NK-92 treated with Interleukin-12 subunit alpha and Interleukin-12 subunit beta, amount 100 ng/mL, for 24 hours (cell line): ENCODE data around the gene AGT.

ENCODE experiments used
- DNase-seq: peaks from one replicate; lab custom pipeline; 2025; lab: John Stamatoyannopoulos, UW

Gene AGT

DNA sequence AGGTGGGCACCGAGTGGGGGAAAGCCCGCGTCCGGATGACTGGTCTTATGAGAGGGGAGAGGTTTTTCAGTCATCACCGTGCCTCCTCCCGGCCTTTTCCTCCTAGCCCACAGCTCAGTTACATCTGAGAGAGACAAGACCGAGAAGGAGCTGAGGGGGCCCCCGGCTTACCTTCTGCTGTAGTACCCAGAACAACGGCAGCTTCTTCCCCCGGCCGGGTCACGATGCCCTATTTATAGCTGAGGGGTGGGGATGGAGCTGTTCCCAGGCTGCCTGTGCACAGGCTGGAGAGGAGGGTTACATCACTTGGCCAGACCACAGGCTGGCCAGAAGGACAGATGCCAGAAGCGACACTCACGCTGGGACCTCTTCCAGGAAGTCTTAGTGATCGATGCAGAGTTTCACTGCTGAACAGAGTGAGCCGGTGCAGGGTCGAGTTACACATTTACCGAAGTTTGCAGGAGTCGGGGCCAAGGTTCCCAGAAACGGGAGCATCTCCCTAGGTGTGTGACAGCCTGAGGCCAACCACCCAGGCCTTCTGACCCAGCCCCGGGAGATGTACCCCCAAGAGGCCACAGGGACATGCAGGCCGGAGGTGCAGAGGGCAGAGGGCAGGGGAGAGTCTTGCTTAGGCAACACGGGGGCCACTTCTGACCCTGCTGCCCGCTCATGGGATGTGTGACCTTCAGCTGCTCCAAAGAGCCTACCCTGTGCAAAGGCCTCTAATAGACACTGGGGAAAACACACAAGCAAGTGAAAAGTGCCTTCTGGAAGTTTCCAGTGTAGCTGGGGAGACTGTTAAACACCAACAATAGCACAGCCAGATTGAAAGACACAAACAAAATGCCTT, at the start of gene AGT:
AGT (minus strand) TSS at position 208 of the 850 bp plus-strand sequence. CDS start 3,299 bp downstream, outside the sequence.
- DNase-seq, result no peak

DNA sequence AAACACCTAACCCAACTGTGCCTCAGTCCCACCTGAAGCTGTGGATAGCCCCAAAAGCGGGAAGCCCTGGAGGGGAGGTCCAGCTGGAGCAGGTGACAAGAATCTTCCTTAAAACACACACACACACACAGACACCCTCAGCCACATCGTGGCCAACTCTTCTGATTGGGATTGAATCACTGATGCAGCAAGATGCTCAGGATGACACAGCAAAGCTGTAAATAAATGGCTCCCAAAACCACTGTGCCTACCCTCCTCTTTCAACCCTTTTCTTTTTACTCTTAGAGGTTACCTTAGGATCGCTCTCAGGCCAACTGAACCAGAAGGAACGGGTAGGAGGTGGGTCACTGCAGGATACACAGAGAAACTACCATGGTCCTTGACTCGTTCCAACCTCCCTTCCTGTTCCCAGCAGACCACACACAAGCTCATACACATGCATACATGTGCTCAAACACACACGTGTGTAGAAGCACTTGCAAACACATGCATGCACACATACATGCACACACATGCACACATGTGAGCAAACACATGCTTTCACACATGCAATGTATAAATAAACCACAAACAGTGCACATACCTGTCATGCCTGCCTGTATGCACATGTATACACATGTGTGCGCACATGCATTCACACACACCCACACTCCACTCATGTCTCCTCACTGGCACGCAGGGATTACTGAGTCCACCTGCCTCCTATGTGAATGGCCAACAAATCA, 47.7 kb upstream of the AGT start:
- no peak for DNase-seq

- no peak for DNase-seq
Observed at GRCh38 chr1:230760360-230760827, 46.5 kb upstream of the AGT start.

DNA sequence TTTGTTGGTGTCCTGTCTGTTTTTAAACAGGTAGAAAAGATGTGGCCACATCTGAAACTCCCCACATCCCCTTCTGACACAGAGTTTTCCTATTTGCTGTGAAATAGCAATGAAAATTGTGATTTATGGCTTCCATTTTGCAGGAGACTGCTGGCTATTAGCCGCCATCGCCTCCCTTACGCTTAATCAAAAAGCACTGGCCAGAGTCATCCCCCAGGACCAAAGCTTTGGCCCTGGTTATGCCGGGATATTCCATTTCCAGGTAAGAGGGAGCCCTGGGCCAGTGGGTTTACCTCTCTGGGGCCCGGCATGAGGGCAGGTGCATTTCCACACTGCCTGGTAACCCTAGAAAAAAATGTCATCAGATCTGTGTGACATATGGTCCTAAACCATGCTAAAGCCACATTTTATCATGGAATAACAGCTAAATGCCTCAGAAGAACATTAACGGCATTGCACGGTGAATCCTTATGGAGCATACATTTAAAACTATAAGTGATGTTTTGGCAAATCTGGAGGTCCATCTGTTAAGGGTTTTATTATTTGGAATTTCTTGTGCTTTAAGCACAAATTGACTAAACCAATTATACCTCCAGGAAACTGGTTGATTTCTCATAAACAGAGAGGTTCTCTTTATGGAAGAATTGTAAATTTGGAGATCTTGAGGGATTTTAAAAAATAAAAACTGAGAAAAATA, 45.6 kb upstream of the AGT start:
- no peak for DNase-seq

DNA sequence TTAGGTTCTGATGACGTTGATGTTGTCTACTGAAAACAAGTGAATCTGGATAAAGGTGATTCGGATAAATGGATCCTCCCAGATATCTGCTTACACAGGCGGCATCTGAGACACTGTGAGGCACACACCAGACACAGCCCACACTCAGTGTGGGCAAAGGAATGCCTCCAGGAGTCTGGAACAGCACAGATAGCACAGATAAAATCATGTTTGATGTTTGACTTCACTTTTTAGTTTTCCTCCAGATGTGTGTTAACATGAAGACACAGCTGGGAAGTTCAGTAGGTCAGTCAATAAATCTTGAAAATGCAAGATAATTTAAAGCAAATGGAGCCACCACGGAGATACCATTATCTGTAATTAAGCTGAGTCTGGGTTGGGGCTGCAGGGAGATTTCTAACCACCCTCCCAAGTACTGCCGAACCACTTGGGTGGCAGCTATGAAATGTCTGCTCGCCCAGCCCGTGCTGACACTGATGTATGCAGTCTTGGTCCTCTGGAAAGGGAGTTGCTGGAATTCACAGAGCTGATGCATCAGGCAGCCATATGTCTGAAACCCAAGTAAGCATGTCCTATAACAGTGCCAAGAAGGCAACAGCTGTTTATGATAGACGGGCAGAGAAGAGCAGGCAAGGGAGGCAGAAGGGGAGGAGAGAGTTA, 44.9 kb upstream of the AGT start:
- DNase-seq, result no peak

DNA sequence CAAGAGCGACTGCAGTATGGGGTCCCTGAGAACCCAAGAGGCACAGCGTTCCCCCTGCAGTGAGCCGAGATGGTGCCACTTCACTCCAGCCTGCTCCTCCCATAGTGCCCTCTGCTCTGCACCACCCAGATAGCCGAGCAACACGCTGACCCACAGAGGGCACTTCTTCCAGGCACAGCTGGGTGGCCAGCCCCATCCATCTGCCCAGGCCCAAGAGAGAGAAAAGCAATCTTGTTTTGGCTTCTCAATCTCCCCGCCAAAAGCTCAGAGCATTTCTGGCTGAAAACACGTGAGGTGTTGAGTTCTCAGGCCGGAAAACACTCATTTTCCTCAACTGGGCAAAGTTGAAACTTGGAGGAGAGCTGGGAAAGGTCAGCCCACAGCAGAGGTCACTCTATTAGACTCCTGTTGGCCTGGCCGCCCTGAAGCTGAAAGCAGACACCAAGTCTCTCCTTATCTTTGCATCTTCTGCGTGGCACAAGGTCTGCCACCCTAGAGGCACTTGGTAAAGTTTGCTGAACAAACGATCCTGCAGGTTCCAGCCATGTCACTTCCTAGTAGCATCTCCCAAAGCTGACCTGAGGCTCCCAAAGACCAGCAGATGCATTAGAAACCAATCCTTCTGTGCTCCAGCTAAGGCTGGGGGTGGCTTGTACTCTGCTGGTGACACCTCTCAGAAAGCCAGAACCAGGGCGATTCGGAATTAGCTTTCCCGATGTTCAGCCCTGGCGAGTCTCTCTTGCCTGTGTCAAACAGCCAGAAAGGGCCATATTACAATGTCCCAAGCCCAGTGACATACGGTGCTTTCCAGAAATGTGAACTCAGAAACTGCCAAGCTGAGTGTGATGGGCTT, 44.2 kb upstream of the AGT start:
- DNase-seq, result no peak

DNA sequence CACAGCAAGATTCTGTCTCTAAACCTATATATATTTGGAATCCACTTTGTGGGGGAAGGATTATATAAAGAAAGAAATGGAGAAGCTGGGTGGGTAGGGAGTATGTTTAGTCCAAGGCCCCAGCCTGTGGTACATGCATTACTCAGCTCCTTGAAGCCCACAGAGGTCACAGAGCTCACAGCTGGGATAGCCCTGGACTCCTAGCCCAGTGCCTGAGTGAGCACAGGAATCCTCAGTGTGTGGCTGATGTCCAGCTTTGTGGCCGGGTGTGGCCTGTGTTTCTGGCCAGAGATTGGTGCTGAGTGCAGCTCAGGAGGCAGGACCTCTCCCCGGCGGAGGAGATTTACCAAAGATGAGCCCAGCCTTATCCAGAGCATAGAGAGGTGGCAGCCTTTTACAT, 40.9 kb upstream of the AGT start:
- DNase-seq, result no peak

DNA sequence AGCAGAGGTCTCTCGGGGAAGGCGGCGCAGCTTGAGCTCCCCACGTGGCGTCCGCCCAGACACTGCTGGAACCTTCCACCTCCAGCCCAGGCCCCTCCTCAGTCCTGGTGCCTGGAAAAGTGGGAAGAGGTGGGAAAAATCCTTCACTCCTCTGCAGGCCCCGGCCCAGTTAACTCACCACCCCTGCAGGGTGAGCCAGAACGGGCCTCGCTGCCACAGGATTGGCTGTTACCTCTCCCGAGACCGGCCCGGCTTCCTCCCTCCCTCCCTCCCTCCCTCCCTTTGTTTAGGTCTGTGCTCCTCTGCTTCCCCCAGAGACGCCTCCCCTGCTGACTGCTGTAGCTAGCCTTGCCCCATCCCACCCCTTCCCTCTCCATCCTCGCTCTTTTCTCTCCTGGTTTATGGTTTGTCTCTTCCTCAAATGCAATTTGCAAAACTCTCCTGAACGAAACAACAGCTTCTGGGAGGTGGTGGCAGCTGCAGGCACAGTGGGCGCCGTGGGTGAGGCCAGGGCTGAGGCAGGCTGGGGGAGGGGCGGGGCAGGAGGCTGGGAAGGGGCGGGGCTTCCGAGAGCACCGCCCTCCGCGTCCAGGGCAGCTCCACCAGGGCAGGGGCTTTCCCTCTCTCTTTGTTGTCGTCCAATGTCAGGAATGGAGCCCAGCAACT, 39.8 kb upstream of the AGT start:
- DNase-seq, result no peak

GRCh38 chr1:230753191-230753585, 39.3 kb upstream of the AGT start:
- DNase-seq, result no peak

GRCh38 chr1:230752407-230752806, 38.5 kb upstream of the AGT start:
- no peak for DNase-seq

- DNase-seq, result no peak
Observed at GRCh38 chr1:230750986-230751625, 37.2 kb upstream of the AGT start.

DNA sequence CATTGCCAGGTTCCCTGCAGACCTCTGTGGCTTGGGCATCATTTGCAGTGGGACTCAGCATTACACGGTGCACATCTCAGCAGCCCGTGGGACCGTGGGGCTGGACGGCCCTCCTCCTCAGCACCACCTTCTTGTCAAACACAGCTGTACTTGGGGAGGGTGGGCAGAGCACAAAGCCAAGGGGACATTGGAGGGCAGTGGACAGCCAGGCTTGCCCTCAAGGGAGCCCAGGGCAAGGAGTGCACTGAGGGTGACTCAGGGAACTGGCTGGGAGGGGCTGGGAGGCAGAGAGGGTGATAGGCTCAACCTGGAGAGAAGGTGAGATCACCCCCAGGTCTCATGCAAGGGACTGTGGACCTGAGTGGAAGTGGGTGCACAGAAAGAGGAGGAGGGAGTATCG, 36.7 kb upstream of the AGT start:
- DNase-seq, result no peak

DNA sequence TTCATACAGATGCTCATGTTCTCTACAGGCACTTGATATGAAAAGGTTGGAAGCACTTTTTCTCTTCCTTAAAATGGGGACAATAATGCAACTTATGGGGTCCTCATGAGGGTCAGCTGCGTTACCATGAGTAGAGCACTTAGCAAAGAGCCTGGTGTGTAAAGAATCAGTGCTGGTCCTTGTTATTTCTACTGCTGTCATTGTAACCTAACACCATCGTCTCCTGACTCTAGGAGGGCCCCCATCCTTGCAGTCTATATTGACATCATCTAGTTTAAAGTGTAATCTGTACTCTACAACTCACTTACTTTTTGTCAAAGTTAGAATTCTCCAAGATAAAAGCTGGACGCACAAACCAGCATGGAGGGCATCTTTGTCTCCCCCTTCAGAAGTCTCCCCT, 35.7 kb upstream of the AGT start:
- no peak for DNase-seq

GRCh38 chr1:230749150-230749549, 35.2 kb upstream of the AGT start:
- no peak for DNase-seq

- DNase-seq, result no peak
Observed at GRCh38 chr1:230747890-230748800, 34.2 kb upstream of the AGT start.

GRCh38 chr1:230747127-230747730, 33.3 kb upstream of the AGT start, which contains the start of gene CAPN9:
Gene CAPN9, plus strand, starts transcription at chr1:230747388. Its CDS starts 109 bp downstream, at chr1:230747497.
- DNase-seq, result no peak

DNA sequence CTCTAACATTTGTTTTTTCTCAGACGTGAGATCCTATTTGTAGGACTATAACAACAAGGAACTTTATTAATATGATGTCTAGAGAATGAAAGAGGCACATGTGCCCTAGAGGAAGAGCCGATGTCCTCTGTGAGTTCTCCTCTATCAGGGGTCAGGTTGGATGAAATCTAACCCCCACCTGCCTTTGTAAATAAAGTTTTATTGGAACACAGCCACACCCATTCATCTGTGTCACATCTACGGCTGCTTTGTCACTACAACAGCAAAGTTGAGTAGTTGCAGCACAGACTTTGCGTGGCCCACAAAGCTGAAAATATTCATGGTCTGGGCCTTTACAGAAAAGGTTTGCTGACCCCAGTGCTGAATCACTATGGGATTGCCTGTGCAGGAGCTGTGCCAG, 32.7 kb upstream of the AGT start:
- DNase-seq, result no peak

DNA sequence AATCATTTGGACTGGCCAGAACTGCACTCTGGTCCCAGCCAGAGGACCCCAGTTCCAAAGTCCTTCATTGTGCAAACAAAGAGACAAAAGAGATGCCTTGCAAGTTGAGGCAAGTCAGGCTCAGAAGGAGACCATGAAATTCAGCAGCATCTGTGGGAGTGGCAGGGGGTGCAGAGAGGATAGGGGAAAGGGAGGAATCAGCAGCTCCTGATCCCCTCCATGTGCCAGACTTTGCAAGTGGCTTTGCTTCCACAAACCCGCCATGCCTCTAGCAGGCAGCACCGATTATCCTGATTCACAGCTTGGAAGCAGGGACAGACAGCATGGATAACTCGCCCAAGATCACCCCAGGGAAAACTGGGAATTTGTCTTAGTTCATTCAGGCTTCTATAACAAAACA, 31.1 kb upstream of the AGT start:
- no peak for DNase-seq

DNA sequence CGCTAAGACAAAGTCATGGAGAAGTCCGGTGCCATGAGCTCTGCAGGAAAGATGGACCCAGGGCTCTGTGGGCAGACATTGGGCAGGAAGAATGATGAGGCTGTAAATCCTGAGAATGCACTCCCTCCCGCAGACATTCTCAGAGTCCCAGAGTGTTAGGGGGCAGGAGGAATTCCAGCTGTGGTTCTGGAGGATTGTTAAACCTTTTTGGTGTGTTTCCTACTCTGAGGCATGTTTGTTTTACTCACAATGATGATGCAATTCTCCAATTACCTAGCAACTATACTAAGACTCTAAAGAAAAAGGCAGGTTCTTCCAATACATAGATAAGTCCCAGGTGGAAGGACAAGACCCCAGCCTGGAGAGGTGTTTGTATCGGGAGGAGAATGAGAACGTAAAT, 30.5 kb upstream of the AGT start:
- no peak for DNase-seq
